OCI-LY1 (cell line): ENCODE results near the gene KRT23.

Source experiments
- EZH2 ChIP-seq: fragments of 200-600 bp; sonication (generic), shearing (Covaris generic); IDR thresholded peaks from 2 replicates; pipeline ENCODE4 v1.8.0; 2017; ENCODE audit warnings: borderline replicate concordance, mixed run types, mild to moderate bottlenecking, antibody characterized with exemption, low read length, moderate library complexity, mixed read lengths
- TF ChIP-seq, protein P1 (sequence below): fragments of 200-600 bp; sonication (generic), shearing (Covaris generic); IDR thresholded peaks from 2 replicates; pipeline ENCODE4 v1.5.1; 2017; ENCODE audit warnings: mild to moderate bottlenecking, antibody characterized with exemption, low read length, moderate library complexity, mixed read lengths

DNA sequence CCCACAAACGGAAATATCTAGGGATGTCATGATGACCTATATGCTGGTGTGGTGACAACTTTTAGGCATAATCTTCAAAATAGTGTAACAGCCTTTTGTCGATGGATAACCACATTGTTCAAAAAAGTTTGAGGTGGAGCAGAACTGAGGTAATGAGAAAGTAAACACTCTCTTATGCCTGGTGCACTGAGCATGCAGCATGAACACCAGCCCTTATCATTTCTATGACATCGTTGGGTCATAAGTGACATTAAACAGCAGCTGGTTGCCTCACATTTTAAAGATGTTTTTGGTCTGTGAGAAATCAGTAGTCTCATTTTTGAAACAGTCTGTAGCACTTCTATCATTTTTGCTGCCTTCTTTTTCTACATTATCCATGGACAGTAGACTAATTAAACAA is 1.8 kb downstream of the KRT23 start:
- TF ChIP-seq, protein P1, sequence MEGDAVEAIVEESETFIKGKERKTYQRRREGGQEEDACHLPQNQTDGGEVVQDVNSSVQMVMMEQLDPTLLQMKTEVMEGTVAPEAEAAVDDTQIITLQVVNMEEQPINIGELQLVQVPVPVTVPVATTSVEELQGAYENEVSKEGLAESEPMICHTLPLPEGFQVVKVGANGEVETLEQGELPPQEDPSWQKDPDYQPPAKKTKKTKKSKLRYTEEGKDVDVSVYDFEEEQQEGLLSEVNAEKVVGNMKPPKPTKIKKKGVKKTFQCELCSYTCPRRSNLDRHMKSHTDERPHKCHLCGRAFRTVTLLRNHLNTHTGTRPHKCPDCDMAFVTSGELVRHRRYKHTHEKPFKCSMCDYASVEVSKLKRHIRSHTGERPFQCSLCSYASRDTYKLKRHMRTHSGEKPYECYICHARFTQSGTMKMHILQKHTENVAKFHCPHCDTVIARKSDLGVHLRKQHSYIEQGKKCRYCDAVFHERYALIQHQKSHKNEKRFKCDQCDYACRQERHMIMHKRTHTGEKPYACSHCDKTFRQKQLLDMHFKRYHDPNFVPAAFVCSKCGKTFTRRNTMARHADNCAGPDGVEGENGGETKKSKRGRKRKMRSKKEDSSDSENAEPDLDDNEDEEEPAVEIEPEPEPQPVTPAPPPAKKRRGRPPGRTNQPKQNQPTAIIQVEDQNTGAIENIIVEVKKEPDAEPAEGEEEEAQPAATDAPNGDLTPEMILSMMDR: no peak
- no peak for TF ChIP-seq EZH2
